GM21360 (cell line): ENCODE results near the gene NUDT19.
"Not testable (repeated sequence)": the region's sequence is repeated elsewhere in the genome, so short reads cannot be mapped to it uniquely, and the experiment has no call there.

Source experiments
- ATAC-seq: cut with Tn5 transposase; IDR thresholded peaks from one replicate; pipeline ENCODE4 v1.9.1; 2021; ENCODE audit warnings: mild to moderate bottlenecking, moderate library complexity; ENCODE audit not compliant: unreplicated experiment

NUDT19 gene

DNA sequence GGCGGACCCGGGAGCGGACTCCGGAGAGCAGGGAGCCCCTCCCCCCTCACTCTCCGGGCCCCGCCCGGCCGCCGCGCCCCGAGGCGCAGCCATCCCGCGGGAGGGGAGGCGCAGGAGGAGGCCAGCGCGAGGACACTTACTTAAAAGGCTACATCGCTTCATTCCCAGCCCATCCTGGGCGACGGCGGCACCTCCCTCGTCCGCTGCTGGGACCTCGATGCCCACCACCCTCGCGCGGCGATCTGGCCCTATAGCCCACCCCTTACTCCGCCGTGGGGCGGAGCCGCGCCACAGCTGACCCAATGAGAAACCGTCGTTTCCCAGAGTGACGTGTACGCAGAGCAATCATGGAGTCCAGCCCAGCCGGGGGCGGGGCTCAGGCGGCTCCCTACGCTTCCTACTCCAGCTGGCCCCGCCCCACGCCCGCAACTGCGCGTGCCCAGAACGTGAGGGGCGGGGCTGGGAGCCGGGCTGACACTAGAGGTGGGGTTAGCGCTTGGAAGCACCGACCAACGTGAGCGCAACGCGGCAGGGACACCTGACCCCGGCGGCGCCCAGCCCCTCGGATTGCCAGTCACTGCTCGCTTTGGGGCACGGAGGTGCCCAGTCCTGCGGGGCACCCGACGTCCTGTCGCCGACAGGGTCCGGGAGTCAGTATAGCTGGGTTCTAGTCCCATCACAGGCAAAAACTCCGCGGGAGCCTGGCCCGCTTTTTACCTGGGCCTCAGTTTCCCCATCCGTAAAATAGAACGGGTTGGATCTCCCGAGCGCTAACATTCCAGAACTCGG lies 16.5 kb upstream of the NUDT19 start, which contains the start of gene ANKRD27:
Gene ANKRD27, minus strand, starts transcription at position 250 of the 789 bp plus-strand sequence. CDS start 16,165 bp downstream, outside the sequence.
- peak; percentile 97 for ATAC-seq

GRCh38 chr19:32675720-32676185 lies 15.9 kb upstream of the NUDT19 start, which contains the start of gene RGS9BP:
Gene RGS9BP, plus strand, starts transcription at chr19:32675848. Its CDS starts 416 bp downstream, at chr19:32676264.
- ATAC-seq = peak; percentile 20

- no peak for ATAC-seq
These were observed 15.3 kb upstream of the NUDT19 start for GRCh38 chr19:32676186-32676894.

DNA sequence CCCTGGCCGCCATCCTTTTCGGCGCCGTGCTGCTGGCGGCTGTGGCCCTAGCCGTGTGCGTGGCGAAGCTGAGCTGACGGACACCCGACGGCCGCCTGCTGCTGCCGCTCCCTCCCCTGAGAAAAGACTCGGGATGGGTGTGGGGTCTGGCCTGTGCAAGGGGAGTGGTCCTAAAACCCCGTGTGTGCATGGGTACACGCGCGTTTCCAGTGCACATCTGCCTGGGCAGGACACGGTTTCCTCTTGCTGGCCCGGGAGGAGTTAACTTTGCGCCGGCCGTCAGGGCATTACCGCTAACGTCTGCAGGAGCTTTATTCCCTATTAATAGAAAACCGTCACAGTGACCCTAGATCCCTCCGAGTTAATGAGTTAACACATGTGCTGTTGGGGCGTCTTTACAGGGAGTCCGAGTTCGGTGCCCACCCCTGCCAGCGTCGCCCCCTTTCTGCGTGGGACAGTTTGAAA lies 14.7 kb upstream of the NUDT19 start:
- no peak for ATAC-seq

- no peak for ATAC-seq
These were observed 14.0 kb upstream of the NUDT19 start for GRCh38 chr19:32677657-32678056.

GRCh38 chr19:32680986-32681385 lies 10.6 kb upstream of the NUDT19 start:
- no peak for ATAC-seq

GRCh38 chr19:32682317-32682716 lies 9.3 kb upstream of the NUDT19 start:
- no peak for ATAC-seq

- ATAC-seq = no peak
These were observed 4.7 kb upstream of the NUDT19 start for GRCh38 chr19:32686847-32687475.

- no peak for ATAC-seq
These were observed 3.9 kb upstream of the NUDT19 start for GRCh38 chr19:32687681-32688080.

DNA sequence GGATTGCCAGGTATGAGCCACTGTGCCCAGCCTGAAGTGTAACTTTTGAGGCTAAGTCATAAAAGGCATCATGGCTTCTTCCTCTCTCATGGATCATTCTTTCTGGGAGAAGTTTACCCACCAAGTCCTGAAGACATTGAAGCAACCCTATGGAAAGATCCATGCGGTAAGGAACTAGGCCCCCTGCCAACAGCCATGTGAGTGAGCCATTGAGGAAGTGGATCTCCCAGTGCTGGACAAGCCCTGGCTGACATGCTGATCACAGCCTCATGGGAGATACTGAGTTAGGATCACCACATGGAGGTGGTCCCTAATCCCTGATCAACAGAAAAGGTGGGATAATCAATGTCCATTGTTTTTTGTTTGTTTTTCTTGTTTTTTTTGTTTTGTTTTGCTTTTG lies 3.3 kb upstream of the NUDT19 start:
- no peak for ATAC-seq

DNA sequence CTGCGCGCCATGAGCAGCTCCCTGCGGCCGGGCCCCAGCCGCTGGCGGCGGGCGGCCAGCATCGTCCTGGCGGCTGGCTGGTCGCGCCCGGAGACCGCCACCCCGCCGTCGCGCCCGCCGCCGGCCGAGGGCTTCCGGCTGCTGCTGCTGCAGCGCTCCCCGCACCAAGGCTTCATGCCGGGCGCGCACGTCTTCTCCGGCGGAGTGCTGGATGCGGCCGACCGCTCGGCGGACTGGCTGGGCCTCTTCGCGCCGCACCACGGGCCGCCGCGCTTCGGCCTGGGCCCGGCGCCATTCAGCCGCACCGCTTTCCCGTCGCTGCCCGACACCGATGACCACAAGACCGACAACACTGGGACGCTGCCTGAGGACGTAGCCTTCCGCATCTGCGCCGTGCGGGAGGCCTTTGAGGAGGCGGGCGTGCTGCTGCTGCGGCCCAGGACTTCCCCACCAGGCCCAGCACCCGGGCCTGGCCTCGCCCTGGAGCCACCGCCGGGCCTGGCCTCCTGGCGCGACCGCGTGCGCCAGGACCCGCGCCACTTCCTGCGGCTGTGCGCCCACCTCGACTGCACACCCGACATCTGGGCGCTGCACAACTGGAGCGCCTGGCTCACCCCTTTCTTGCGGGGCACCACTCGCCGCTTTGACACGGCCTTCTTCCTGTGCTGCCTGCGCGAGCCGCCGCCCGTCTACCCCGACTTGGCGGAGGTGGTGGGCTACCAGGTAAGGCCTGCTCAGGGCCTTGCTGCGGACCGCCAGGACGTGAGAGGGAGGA lies 518 bp downstream of the NUDT19 start:
- peak; percentile 47 for ATAC-seq

- no peak for ATAC-seq
These were observed 1.1 kb downstream of the NUDT19 start for GRCh38 chr19:32692727-32693061.

DNA sequence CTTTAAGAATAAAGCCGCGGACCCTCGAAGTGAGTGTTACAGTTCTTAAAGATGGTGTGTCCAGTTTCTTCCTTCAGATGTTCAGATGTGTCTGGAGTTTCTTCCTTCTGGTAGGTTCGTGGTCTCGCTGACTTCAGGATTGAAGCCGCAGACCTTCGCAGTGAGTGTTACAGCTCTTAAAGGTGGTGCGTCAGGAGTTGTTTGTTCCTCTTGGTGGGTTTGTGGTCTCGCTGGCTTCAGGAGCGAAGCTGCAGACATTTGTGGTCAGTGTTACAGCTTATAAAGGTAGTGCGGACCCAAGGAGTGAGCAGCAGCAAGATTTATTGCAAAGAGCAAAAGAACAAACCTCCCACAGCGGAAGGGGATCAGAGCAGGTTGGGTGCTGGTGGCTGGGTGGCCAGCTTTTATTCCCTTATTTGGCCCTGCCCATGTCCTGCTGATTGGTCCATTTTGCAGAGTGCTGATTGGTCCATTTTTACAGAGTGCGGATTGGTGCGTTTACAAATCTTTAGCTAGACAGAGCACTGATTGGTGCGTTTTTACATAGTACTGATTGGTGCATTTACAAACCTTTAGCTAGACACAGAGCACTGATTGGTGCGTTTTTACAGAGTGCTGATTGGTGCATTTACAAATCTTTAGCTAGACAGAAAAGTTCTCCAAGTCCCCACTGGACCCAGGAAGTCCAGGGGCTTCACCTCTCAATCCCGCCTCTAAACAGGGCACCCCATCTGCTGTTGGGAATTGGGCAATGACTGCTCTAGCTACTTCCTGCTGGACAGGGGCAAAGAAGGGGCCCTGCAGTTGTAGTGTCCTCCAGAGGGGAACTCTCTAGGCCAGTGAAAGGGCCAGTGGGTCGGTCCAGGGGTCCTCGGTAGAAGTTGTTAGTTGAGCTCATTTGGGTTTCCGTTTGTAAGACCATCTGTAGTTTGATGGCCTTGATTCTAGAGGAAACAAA lies 1.8 kb downstream of the NUDT19 start:
- ATAC-seq = not testable (repeated sequence)

DNA sequence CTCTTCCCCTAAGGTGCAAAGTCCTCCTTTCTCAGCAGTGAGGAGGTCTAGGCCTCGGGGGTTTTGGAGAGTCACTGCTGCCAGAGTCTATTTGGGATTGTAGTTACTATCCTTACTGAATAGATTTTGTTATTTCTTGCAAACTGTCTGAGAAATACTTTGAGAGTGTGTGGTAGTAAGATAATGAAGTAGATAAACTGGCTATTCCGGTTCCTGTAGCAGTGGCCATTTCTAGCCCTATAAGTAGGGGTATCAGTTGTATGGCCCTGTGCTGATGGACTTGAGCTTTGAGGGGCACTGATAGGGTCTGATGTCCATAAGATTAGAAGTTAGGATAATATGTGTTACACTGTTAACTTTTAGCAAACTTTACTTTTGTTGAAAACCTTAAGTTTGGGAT lies 2.7 kb downstream of the NUDT19 start:
- ATAC-seq = not testable (repeated sequence)

DNA sequence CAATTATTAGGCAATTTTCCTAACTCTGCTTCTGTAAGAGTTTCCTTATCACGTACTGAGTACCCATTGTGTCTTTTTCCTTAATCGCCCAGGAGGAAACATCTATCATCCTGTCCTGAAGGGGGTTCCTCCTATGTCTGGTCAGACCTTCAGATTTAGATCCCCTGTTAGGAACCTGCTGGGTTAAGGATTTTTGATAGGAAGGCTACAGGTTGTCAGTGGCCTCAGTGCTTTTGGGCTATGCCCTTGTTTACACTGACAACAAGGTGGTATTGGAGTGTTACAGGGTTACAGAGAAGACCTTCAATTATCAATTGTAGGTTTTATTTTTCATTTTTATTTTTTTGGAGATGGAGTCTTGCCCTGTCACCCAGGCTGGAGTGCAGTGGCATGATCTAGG lies 3.2 kb downstream of the NUDT19 start:
- not testable (repeated sequence) for ATAC-seq

- not testable (repeated sequence) for ATAC-seq
These were observed 3.9 kb downstream of the NUDT19 start for GRCh38 chr19:32695506-32695905.

DNA sequence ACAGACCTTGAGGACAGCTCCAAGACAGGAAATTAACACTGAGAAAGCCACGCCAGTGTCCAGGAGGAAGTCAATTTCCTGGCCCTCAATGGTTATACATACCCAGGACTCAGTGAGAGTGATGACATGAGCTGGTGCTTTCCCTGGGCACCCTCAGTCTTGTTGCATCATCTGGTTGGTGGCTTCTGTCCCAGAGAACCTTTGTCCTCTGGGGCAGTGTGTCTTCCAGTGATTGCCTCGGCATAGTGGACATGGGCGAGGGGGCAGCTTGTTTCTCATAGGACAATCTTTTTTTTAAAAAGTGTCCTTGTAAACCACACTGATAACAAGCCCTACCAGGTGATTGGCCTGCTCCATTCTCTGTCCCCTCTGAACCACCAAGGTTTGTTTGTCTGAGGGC lies 5.2 kb downstream of the NUDT19 start:
- not testable (repeated sequence) for ATAC-seq

DNA sequence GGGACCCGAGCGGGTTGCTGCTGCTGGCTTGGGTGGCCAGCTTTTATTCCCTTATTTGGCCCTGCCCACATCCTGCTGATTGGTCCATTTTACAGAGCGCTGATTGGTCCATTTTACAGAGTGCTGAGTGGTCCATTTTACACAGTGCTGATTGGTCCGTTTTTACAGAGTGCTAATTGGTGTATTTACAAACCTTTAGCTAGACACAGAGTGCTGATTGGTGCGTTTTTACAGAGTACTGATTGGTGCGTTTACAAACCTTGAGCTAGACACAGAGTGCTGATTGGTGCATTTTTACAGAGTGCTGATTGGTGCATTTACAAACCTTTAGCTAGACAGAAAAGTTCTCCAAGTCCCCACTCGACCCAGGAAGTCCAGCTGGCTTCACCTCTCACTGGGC lies 8.5 kb downstream of the NUDT19 start:
- ATAC-seq = not testable (repeated sequence)

DNA sequence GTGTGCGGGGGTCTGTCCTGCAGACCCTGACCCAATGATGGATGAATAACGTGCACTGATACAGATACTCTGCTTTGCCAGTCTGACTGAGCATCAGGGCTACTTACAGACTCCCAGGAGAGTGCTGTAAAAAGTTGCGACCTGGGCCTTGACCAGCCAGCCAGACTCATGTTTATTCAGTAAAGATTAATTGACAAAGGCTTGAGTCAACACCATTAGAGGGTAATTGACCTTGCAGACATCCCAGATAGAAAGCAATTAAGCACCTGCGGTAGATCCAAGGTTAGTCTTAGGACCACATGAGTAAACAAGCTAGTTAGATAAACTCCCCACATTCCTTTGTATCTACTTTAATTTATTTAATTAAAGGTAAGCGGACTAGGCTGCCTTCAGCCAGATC lies 10.4 kb downstream of the NUDT19 start:
- no peak for ATAC-seq
